NCI-H1436 treated with DMSO at 0.1 percent for 48 hours (cell line): ENCODE data around the gene LDB2.
"Not testable (repeated sequence)": the region's sequence is repeated elsewhere in the genome, so short reads cannot be mapped to it uniquely, and the experiment has no call there.

Experiments used
- DNase-seq: peaks from one replicate; lab custom pipeline; 2025; lab: John Stamatoyannopoulos, UW

LDB2 gene

DNA sequence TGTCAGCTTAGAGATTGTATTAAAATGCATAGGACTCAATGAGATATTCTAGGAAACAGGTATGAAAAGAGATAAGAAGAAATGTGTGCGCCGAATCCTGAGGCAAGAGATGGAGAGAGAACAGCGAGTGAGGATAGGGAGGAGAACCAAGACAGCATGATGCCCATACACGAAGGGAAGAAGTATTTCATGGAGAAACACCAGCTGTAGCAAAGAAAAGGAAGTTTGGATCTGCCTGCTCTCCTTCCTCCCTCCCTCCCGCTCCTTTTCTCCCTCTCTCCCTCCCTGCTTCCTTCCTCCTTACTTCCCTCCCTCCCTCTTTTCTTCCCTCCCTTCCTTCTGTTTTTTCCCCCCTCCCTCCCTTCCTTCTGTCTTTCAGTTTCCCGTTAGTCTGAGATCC lies 353.6 kb downstream of the LDB2 start:
- DNase-seq, result no peak

DNA sequence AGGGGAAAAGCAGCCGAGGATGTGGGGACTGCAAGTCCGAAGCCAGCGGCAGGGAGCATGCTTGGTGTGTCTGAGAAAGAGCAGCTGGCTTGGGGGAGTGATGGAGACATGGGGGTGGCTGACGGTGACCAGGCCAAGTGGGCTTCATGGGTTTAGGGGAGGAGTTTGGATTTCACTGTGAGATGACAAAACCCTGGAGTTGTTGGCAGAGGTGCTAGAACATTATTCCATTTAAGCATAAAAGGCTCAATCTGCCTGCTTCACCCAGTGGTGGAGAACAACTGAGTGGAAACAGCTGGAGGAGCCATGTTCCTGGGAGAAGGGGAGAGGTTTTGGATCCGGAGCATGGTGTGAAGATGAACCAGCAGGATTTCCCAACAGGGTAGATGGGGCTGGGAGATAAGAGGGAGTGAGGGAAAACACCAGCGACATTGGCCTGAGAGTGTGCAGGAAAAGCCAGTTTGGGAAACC lies 354.2 kb downstream of the LDB2 start:
- no peak for DNase-seq

DNA sequence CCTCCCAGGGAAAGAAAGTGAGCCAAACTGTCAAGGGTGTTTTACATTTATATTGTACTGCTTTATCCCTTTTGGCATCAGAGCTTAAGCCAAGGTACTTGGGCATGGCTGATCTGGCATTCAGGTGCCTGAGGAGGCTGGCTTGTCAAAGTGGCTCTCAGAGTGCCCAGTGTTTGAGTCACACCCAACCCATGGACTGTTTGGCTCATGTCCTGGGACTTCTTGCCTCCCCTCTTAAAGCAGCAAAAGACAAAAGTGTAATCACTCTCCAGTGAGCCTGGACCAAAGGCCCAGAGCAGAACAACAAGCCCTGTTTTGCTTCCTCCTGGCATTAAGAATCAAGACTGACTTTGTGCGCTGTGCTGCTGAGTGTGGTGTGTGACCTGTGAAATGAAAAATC lies 360.5 kb downstream of the LDB2 start:
- DNase-seq, result no peak

DNA sequence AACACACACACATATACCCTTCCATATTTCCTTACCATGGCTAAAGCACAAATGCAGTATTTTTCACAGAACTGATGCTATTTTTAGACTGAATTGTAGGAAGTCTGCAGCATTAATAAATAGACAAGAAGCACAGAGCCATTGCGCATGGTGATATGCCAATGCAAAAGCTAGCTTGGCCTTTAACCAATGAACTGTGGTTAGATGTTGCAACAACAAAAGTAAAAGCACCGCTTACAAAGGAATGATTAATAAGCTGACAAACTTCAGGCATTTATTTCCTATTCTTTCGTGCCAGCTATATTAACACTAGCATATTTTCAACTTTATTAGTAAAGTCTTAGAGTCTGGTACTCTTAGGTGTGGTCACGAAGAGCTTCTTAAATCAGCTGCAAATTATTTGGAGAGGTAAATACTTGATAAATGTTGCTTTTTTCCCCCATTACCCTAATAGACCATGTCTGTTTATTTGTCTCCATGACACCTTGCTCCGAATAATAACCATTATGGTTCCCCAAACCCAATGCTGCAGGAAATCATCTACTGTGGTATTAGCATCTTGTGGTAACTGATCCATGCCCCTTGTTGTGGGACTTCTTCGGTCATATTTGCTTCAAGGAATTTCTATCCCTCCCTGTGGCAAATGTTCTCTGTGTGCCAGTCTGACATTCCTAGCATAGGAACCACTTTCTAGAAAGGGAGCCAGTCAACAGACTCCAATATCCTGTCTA lies 366.0 kb downstream of the LDB2 start:
- no peak for DNase-seq

DNA sequence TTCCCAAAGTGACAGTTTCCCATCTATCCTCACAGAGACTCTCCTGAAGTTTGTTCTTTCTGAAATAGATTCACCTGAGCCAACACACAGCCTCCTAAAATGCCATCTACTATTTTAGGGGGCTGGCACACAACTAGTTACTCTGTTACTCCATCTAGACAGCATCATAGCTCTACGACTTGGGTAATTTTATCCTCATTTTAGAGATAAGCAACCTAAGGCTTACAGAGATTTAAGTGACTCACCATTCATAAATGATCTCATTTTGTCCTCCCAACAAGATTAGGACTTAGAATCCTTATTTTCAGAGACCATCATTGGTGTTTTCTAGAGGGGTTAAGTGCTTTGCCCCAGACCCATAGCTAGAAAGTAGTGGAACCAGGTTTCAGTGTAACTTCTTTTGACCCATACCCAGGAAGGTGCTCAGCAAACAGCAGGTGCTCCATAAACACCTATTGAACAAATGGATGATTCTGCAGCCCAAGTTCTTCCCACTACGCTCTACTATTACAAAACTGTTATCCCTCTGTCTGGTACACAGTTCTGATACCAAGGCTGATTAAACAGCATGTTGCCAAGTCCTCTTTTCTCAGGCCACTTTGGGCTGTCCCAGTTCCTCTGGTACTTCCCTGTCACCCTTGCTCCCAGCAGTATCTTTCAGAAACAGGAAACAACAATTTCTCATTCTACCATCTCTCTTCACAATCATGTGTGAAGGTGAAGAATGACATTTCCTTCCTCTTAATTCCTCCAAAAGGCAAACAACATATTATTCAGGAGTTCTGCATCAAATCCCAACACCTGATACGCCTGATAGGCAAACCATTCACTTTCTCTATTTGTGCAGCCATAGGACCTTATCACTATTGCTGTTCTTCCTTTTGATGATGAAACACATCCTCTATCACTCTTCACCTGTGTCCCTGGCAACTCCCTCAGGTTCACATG lies 367.5 kb downstream of the LDB2 start:
- DNase-seq, result no peak

DNA sequence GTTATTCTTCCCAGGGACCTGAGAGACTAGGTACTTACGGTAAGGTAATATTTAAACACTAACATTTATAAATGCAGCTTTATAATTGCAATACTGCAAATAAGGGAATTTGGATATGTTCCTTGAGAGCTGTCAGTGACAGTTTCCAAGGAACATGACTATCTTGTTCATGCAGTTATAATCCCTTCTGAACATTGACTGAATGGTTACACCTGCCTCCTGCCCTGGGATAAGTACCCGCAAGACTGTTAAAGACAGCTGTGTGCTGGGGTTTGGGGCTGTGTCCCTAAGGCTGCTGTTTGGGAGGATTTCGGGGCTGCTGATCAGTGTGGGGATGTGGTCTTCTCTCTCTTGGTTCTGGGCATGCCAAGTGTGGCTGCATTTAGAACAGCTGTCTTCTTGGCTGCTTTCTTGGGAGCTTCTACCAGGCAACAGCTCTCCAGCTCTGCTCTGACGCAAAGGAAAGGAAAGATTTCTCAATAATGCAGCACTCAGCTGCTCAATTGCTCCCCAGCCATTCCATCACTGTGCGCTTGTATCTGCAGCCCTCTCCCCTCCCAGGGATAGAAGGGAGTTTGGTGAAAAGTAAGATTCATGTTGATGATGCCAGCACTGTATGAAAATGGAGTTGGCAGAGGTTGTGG lies 373.4 kb downstream of the LDB2 start:
- DNase-seq, result no peak

DNA sequence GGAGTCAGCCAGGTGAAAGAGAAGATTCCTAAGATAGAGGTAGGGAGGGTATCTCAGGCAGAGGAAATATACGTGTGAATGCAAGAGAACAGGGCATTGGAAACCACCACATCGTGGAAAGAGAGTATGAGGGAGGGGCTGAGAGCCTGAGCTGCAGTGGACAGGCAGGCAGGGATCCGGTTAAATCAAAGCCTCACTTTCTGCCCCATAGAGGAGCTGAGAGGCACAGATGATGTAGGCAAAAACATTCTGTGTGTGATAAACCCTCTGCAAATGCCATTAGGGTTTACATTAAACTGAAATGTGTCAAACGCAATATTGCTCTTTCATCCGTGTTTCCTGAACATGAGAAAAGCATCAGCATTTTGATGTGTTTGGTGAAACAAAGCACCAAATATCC lies 374.0 kb downstream of the LDB2 start:
- no peak for DNase-seq

DNA sequence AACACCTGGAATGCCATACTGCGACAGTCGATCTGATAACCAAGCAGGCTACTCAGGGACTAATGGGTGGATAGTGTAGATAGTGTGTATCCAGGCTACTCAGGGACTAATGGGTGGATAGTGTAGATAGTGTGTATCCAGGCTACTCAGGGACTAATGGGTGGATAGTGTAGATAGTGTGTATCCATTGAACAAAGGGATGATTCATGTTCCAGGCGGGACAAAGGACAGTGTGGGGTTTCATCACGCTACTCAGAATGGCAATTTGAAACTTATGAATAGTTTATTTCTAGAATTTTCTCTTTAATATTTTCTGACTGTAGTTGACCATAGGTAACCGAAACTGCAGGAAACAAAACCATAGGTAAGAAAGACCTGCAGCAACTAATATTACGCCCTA lies 374.9 kb downstream of the LDB2 start:
- DNase-seq, result not testable (repeated sequence)

DNA sequence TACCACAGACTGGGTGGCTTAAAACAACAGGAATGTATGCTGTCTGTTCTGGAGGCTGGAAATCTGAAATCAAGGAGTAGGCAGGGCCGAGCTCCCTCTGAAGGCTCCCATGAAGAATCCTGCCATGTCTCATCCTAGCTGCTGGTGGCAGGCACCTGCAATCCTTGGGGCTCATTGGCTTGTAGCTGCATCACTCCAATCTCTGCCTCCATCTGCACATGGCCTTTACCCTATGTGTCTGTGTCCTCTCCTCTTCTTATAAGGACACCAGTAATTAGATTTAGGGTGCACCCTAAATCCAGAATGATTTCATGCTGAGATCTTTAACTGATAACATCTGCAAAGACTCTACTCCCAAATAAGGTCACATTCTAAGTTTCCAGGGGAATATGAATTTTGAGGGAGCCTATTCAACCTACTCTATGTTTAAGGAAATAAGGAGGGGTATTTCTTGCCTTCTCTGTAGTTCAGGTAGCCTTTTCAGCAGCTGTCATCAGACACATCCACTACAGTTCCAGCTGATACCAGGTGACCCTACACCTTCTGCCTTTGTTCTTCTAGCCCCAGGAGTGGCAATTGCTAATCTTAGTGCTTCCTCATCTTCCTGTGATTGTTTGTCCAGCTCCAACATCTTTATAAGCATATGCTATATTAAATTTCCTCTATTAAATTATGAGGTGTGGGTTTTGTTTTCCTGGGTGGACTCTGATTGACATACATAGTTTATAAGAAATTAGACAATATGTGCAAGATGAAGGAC lies 377.1 kb downstream of the LDB2 start:
- no peak for DNase-seq

DNA sequence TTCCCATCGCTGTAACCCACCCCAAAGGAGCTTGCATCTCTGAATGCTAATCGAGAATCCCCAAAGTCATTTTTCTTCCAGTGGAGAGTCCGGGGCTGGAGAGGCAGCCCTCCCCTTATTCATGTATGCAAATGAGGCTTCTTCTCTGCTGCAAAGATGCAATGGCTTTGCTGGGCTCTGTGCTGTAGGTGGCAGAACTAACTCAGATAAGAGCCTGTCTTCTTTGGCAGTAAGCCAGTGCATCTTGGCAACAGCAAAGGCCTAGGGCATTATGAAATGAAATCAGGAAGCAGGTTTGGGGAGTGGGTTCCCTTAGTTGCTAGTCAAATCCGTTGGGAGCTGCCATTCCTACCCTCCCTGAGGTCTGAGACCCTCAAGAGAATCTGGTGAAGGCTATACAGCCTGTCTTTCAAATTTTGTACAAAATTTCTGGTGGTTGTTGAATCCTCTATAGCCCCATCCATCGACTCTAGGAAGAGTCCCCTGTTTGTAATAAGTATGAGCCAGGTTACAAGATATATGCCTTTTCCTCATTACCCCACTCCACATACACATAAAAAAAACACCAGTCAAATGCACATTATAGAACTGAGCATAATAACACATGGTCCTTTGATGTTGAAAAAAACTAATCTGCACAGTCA lies 381.5 kb downstream of the LDB2 start:
- no peak for DNase-seq

DNA sequence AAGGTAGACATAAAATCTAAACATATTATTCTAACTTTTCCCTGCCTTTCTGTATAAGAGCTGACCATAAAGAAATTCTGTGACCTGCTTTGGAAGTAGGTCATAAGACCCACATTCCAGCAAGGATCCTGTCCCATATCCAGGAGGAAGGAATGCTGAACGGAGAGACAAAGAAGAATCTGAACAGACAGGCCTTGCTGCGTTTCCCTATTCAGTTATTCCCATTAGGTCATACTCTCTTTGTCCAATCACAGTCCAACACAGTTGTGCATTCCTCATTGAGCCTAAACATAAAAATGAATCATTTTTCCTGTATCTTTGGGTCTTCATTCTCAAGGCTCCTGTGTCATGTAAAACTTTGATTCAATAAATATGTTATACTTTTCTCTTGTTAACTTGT lies 384.6 kb downstream of the LDB2 start:
- DNase-seq, result no peak

DNA sequence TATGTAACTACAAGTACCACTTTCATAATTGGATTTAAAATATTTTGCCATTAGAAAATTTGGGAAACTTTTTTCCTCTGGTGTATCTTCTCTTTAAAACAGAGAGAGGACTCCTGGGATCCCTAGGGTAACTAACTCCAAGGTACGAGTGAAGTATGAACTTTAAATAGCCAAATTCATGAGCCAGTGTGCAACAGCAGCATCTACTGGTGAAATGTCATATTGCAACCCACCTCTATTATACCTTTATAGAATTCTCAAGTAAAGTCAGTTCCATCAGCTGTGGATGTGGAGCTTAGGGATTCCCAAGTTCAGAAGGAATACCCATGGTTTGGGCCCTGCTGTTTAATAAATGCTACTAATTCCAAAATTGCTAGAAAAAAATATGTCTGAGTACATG lies 389.5 kb downstream of the LDB2 start:
- DNase-seq, result no peak

DNA sequence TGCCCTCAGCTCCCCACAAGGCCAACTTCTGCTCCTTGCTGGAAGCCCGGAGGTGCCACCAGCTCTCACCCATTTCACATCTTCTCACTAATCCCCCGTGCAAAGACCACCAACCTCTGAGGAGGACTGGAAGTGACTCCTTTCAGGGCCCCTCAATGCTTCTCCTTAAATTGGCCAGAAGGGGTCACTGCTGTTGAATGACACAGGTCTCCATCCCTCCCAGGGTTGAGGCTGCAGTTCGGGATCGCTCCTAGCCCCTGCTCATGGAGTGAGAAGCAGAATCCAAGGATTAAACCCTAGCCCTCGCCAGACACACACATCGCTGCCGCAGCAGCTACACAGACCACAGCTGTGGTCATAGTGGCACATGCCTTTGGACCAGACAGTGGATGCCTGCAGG lies 392.7 kb downstream of the LDB2 start:
- DNase-seq, result no peak

DNA sequence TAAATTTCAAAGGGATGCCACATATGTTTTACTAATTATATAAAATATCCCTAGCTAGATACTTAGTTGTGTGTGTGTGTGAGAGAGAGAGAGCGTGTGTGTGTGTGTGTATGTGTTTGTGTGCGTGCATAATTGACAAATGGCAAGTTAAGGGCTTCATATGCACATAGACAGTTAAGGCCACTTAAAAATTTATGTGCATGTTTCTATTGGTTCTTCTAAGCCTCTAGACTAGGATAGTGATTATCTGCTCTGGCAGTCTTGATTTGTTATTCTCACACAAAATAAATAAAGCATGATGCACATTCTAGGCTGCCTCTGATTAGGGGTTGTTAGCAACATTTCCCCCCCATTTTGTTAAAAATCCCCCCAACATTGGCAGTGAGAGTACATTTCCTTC lies 393.2 kb downstream of the LDB2 start:
- no peak for DNase-seq

DNA sequence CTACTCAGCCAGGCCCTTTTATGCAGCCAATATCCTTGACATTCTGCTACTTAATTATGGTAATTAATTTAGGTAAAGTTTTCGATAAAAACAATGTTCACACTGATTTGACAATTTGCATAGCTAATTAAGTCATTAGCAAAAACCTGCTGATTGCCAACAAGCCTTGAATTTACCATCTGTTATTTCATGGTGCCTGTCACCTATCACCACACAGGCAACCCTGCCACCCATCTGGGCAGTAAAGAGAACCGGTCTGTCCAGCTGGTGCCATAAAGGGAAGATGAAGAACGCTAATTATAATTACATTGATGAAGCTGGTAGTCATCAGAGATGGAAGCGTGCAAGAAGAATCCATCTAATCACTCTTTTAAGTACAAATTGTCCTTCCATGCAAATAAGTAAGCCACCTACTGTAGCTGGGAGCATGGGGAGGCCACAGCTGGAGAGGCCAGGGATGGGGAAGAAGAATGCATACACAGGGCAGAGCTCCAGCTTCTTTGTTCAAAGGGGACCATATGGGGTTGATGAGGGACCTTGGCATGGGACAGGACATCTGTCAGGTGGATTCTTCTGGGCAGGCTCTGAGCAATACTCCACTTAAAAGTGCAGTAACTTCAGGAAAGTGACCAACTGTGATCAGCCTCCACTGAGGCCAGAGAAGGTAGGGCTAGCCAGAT lies 394.9 kb downstream of the LDB2 start:
- DNase-seq, result no peak

DNA sequence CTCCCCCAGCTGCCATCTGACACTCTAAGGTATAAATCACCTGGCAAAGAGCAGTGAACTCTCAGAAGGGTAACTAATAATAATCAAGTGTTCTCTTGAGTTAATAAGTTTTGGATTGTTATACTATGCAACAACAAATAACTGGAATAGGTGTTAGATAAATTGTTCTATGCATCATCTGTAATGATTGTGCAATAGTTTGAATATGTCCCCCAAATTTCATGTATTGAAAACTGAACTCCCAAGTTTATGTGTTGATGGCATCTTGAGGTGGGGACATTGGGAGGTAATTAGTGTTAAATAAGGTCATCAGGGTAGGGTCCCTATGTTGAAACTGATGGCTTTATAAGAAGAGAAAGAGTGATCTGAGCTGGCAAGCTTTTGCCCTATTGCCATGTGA lies 399.5 kb downstream of the LDB2 start:
- DNase-seq, result no peak

DNA sequence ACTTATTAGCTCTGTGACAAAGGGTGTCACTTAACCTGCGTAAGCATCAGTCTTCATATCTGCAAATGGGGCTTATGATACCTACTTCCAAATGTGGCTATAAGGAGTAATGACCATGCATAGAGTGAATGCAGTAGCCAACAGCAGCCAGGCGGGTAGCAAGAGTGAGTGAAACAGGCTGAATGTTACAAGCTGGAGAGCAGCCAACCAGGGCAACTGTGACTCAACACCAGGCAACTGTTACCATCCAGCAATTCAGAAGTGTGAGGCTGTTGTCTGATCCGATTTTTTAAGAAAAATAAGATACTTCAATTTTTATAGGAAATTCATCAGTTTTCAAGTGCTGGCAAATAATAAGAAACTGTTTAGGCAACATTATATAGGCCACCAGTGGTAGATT lies 401.9 kb downstream of the LDB2 start:
- no peak for DNase-seq

DNA sequence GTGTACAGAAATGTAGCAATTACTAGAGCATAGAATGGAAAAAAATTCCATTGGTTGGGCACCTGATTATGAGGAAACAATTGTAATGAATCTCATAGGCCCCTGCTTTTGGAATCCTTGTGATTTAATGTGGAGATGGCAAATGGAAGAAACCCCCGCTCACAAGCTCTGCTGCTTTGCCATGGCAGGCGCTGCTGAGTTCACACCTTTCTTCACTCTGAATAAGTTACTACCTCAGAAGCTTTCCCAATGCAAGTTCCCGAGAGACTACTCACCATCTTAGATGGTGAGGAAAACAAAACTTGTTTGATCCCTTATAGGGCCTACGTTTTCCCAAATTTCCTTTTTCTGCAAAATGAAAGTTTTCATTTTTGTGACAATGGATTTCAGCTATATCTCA lies 405.6 kb downstream of the LDB2 start:
- DNase-seq, result no peak

DNA sequence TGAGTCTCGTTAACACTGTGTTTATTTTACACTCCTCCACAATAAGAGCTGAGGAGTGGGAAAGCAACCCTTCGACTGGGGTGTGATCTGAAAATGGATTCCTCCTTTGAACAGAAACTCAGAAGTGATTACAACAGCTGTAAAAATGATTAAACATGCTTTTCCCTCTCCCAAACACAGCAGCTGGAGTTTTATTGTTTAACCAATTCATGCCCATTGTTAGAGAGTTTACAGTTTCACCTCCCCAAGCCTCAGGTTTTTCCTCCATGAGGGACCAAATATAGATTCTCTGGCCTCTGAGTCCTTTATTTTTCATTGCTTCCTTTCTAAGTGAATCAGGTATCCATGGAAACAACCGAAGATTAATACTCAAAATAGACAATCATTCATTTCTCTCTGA lies 409.2 kb downstream of the LDB2 start:
- no peak for DNase-seq

DNA sequence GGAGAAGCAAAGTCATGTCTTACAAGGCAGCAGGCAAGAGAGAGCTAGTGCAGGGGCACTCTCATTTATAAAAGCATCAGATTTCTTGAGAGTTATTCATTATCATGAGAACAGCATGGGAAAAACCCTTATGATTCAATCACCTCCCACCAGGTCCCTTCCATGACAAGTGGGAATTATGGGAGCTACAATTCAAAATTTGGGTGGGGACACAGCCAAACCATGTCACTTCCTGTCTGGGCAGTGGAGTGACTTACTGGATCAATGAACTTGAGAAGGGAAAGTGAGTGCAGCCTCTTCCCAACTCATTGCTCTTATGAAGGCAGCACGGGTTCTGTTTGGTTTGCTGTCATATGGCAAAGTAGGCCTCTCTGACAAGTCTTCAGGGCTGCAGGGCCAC lies 410.4 kb downstream of the LDB2 start:
- DNase-seq, result no peak

DNA sequence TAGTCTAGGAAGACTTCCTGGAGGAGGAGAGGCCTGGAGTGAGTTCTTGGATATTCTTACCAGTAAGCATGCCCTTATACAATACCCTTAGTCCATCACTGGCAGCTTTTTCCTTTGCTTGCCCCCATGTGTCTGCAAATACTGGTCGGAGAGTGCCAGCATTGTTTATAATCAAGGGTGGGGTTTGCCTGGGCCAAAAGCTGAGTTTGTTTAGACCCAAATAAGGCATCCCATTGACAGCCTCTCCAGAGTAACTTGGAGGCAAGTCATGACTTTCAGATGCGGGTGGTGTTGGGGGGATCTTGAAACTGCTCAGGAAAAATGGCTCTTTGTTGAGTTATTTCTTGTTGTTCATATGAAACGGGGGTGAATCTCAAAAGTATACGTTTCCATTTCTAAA lies 413.7 kb downstream of the LDB2 start:
- DNase-seq, result no peak
